Measurements from ENCODE around the gene ANKRD13D.

Gene ANKRD13D

DNA sequence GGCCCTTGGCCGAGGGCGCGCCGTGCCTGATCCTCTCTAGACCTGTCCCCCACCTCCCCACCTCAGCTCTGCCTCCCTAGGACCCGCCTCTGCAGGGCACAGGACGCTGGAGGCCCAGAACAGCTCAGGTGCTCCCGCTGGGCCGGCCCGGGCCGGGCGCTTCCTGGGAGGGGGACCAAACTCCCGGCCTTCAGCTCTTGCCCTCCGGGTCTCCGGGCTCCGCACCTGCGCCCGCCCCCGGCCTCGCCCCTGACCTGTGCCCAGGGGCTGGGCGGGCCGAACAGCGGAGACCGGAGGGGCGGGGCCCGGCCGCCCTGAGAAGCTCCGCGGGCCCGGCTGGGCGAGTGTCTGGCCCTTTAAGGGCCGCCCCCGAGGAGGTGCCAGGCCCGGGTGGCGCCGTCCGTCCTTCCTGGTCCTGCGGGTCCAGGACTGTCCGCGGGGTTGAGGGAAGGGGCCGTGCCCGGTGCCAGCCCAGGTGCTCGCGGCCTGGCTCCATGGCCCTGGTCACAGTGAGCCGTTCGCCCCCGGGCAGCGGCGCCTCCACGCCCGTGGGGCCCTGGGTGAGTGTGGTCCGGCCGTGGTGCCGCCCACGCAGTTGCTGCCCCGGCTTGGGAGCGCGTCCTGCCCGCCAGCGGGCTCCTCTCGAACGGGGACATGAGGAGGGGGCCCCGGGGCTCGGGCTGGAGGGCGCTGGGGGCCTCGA lies 14.2 kb downstream of the ANKRD13D start, which contains the start of gene SSH3:
TSS of gene SSH3 (plus strand) at position 399 of the 703 bp plus-strand sequence. CDS start at position 495, 96 bp downstream.
- peak within 1 kb of the TSS; percentile 95 for H3K4me3 ChIP-seq (ENCODE audit: low read depth, low read length)
- peaks cover 10% of the 10 kb centered on the region for H3K79me2 ChIP-seq (ENCODE audit: control insufficient read depth, insufficient read depth, low read length, poor library complexity)
- H3K9me3 ChIP-seq (ENCODE audit: insufficient read depth, low read depth, low read length) = peaks cover 5% of the 10 kb centered on the region
- peak within 1 kb of the TSS; percentile 99 for H4K12ac ChIP-seq (ENCODE audit: low read depth, low read length)
- H3K14ac ChIP-seq (ENCODE audit: low read length) = peak within 1 kb of the TSS; percentile 100
- no peak within 1 kb of the TSS for H3K23ac ChIP-seq (ENCODE audit: low read length)
- H3K79me1 ChIP-seq (ENCODE audit: low read length) = peaks cover 22% of the 10 kb centered on the region
- WGBS (ENCODE audit: extremely low coverage, insufficient coverage, insufficient read length) = no CpG with 5 or more reads among the region's 65 CpGs
- H3K4me1 ChIP-seq (ENCODE audit: control insufficient read depth in 1 of 2, insufficient read depth in 2 of 2, low read length in 2 of 2) = peaks cover 23 to 29% of the 10 kb centered on the region in 2 experiments
- peak within 1 kb of the TSS; percentile 97 for H3K4me2 ChIP-seq (ENCODE audit: low read length)
- H3K9ac ChIP-seq (ENCODE audit: low read length) = peak within 1 kb of the TSS; percentile 87
- DNase-seq = peak; percentile 88 to 93
- peak within 1 kb of the TSS; percentile 98 for H2BK5ac ChIP-seq (ENCODE audit: low read depth, low read length, poor library complexity)
- H3K4ac ChIP-seq (ENCODE audit: low read depth, low read length) = peak within 1 kb of the TSS; percentile 98
- H2AFZ ChIP-seq (ENCODE audit: insufficient read depth, low read length, poor library complexity) = peak within 1 kb of the TSS; percentile 98
- H4K91ac ChIP-seq (ENCODE audit: low read depth, low read length) = peak within 1 kb of the TSS; percentile 99
- H2BK12ac ChIP-seq (ENCODE audit: low read length) = peak within 1 kb of the TSS; percentile 84
- H3K18ac ChIP-seq (ENCODE audit: low read length) = peak within 1 kb of the TSS; percentile 100
- peak within 1 kb of the TSS; percentile 88 for H3K27ac ChIP-seq (ENCODE audit: low read depth, low read length)
- H2AK5ac ChIP-seq (ENCODE audit: low read length) = peak within 1 kb of the TSS; percentile 96
- no peaks in the 10 kb centered on the region for H3K27me3 ChIP-seq (ENCODE audit: insufficient read depth, low read length)
- H3K36me3 ChIP-seq (ENCODE audit: control insufficient read depth in 1 of 2, insufficient read depth in 2 of 2, low read length in 2 of 2) = peaks cover 56 to 57% of the 10 kb centered on the region in 2 experiments
- H2BK120ac ChIP-seq (ENCODE audit: insufficient read depth, low read length, poor library complexity) = peak within 1 kb of the TSS; percentile 98
- H4K8ac ChIP-seq (ENCODE audit: low read depth, low read length) = peak within 1 kb of the TSS; percentile 98

DNA sequence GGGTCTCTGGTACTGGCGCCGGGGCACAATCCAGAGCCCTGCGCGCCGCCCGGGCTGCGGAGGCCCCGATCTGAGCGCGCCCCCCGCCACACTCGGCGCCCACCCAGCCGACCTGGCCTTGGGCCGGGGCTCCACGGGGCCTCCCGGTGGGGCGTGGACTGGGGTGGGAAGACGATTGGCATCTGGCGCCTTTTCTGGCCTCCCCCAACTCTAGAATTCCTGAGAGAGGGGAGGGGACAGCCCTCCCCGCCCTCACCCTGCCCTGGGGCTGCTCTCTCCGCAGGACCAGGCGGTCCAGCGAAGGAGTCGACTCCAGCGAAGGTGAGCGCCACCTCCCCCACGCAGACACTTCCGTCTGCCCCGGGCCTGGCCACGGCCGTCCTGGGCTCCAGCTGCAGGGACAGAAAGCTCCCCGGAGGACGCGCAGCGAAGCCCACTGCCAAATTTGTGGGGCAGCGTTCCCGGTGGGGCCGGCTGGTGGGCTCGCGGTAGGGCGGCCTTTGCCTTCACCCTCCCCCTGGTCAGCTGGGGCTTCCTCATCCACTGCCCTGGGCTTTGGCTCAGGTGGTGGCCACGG lies 14.8 kb downstream of the ANKRD13D start:
- Histone ChIP-seq H3K23ac (ENCODE audit: low read length) (no peak overlapping the region), H2BK120ac (ENCODE audit: insufficient read depth, low read length, poor library complexity) (peak overlapping the region; percentile 98), H3K27me3 (ENCODE audit: insufficient read depth, low read length) (no peaks in the 10 kb centered on the region), H3K9me3 (ENCODE audit: insufficient read depth, low read depth, low read length) (peaks cover 5% of the 10 kb centered on the region), H3K27ac (ENCODE audit: low read depth, low read length) (peak overlapping the region; percentile 88), H3K4me1 (ENCODE audit: control insufficient read depth in 1 of 2, insufficient read depth in 2 of 2, low read length in 2 of 2) (peaks cover 23 to 29% of the 10 kb centered on the region in 2 experiments), H2BK5ac (ENCODE audit: low read depth, low read length, poor library complexity) (peak overlapping the region; percentile 98), H3K79me1 (ENCODE audit: low read length) (peaks cover 22% of the 10 kb centered on the region), H4K8ac (ENCODE audit: low read depth, low read length) (peak overlapping the region; percentile 98), H3K14ac (ENCODE audit: low read length) (peak overlapping the region; percentile 100), H4K91ac (ENCODE audit: low read depth, low read length) (peak overlapping the region; percentile 99), H3K36me3 (ENCODE audit: control insufficient read depth in 1 of 2, insufficient read depth in 2 of 2, low read length in 2 of 2) (peaks cover 59 to 60% of the 10 kb centered on the region in 2 experiments), H2AK5ac (ENCODE audit: low read length) (peak overlapping the region; percentile 96), H2AFZ (ENCODE audit: insufficient read depth, low read length, poor library complexity) (peak overlapping the region; percentile 98), H3K18ac (ENCODE audit: low read length) (peak overlapping the region; percentile 100), H2BK12ac (ENCODE audit: low read length) (peak overlapping the region; percentile 79), H3K4me2 (ENCODE audit: low read length) (peak overlapping the region; percentile 97), H3K79me2 (ENCODE audit: control insufficient read depth, insufficient read depth, low read length, poor library complexity) (peaks cover 10% of the 10 kb centered on the region), H3K4me3 (ENCODE audit: low read depth, low read length) (peak overlapping the region; percentile 95), H3K4ac (ENCODE audit: low read depth, low read length) (peak overlapping the region; percentile 98), H4K12ac (ENCODE audit: low read depth, low read length) (peak overlapping the region; percentile 99), H3K9ac (ENCODE audit: low read length) (peak overlapping the region; percentile 87)
- WGBS (ENCODE audit: extremely low coverage, insufficient coverage, insufficient read length) = no CpG with 5 or more reads among the region's 43 CpGs
- DNase-seq = peak; percentile 55 to 78

DNA sequence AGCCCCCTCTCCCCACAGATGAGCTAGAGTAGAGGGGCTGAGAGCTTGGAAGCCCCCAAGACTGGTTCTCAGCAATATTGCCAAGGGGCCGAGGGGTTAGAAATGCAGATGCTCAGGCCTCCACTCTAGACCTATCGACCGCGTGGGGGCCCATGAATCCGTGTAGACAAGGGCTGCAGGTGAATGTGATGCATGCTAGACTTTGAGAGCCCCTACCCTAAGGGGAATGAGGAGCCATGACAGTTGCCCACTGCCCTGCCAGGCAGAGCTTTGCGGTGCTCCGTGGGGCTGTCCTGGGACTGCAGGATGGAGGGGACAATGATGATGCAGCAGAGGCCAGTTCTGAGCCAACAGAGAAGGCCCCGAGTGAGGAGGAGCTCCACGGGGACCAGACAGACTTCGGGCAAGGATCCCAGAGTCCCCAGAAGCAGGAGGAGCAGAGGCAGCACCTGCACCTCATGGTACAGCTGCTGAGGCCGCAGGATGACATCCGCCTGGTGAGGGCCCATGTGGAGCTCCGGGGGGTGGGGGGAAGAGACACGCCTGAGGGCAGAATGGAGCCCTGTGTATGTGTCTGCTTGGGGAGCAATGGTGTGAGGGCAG lies 15.5 kb downstream of the ANKRD13D start:
- Histone ChIP-seq H4K91ac (ENCODE audit: low read depth, low read length) (peak overlapping the region; percentile 99), H2BK5ac (ENCODE audit: low read depth, low read length, poor library complexity) (no peak overlapping the region), H3K9me3 (ENCODE audit: insufficient read depth, low read depth, low read length) (peaks cover 5% of the 10 kb centered on the region), H3K14ac (ENCODE audit: low read length) (peak overlapping the region; percentile 83), H3K4me3 (ENCODE audit: low read depth, low read length) (no peak overlapping the region), H3K23ac (ENCODE audit: low read length) (no peak overlapping the region), H3K36me3 (ENCODE audit: control insufficient read depth in 1 of 2, insufficient read depth in 2 of 2, low read length in 2 of 2) (peaks cover 59 to 60% of the 10 kb centered on the region in 2 experiments), H3K79me2 (ENCODE audit: control insufficient read depth, insufficient read depth, low read length, poor library complexity) (peaks cover 10% of the 10 kb centered on the region), H3K79me1 (ENCODE audit: low read length) (peaks cover 22% of the 10 kb centered on the region), H3K27me3 (ENCODE audit: insufficient read depth, low read length) (no peaks in the 10 kb centered on the region), H4K8ac (ENCODE audit: low read depth, low read length) (peak overlapping the region; percentile 98), H2BK120ac (ENCODE audit: insufficient read depth, low read length, poor library complexity) (peak overlapping the region; percentile 86), H3K27ac (ENCODE audit: low read depth, low read length) (peak overlapping the region; percentile 42), H3K4me2 (ENCODE audit: low read length) (peak overlapping the region; percentile 97), H2AK5ac (ENCODE audit: low read length) (peak overlapping the region; percentile 96), H2AFZ (ENCODE audit: insufficient read depth, low read length, poor library complexity) (no peak overlapping the region), H3K18ac (ENCODE audit: low read length) (peak overlapping the region; percentile 98), H3K4me1 (ENCODE audit: control insufficient read depth in 1 of 2, insufficient read depth in 2 of 2, low read length in 2 of 2) (peaks cover 23 to 29% of the 10 kb centered on the region in 2 experiments), H2BK12ac (ENCODE audit: low read length) (peak overlapping the region; percentile 79), H3K9ac (ENCODE audit: low read length) (no peak overlapping the region), H3K4ac (ENCODE audit: low read depth, low read length) (peak overlapping the region; percentile 80), H4K12ac (ENCODE audit: low read depth, low read length) (peak overlapping the region; percentile 85)
- DNase-seq = no peak
- WGBS (ENCODE audit: extremely low coverage, insufficient coverage, insufficient read length) = no CpG with 5 or more reads among the region's 14 CpGs

DNA sequence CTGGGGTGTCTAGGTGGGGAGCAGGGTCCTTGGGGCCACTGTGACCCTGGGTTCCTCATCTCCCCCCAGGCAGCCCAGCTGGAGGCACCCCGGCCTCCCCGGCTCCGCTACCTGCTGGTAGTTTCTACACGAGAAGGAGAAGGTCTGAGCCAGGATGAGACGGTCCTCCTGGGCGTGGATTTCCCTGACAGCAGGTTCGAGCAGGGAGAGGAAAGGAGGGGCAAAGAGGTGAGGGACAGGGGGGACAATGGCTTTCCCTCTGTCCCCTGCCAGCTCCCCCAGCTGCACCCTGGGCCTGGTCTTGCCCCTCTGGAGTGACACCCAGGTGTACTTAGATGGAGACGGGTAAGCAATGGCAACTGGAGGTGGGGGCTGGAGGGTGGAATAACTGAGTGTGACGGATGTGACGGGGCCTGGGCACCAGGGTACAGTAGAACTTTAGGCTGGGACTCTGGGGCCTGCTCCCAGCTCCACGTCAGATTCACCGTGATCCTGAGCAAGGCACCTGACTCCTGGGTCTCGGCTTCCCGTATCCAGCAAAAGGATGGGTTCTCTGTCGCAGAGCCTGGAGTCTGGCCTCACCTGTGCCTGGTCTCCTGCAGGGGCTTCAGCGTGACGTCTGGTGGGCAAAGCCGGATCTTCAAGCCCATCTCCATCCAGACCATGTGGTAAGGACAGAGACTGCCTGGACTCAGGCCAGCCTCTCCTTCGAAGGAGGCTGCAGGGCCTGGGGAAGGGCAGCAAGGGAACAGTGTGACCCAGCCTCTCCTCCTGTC lies 17.9 kb downstream of the ANKRD13D start:
- Histone ChIP-seq H3K4me2 (ENCODE audit: low read length) (no peak overlapping the region), H4K8ac (ENCODE audit: low read depth, low read length) (no peak overlapping the region), H3K79me1 (ENCODE audit: low read length) (peaks cover 22% of the 10 kb centered on the region), H2BK12ac (ENCODE audit: low read length) (no peak overlapping the region), H3K23ac (ENCODE audit: low read length) (no peak overlapping the region), H3K9me3 (ENCODE audit: insufficient read depth, low read depth, low read length) (no peaks in the 10 kb centered on the region), H3K79me2 (ENCODE audit: control insufficient read depth, insufficient read depth, low read length, poor library complexity) (peaks cover 10% of the 10 kb centered on the region), H3K4me1 (ENCODE audit: control insufficient read depth in 1 of 2, insufficient read depth in 2 of 2, low read length in 2 of 2) (peaks cover 20 to 28% of the 10 kb centered on the region in 2 experiments), H4K91ac (ENCODE audit: low read depth, low read length) (no peak overlapping the region), H3K4me3 (ENCODE audit: low read depth, low read length) (no peak overlapping the region), H2AFZ (ENCODE audit: insufficient read depth, low read length, poor library complexity) (no peak overlapping the region), H3K27ac (ENCODE audit: low read depth, low read length) (no peak overlapping the region), H3K4ac (ENCODE audit: low read depth, low read length) (no peak overlapping the region), H2BK120ac (ENCODE audit: insufficient read depth, low read length, poor library complexity) (no peak overlapping the region), H3K36me3 (ENCODE audit: control insufficient read depth in 1 of 2, insufficient read depth in 2 of 2, low read length in 2 of 2) (peaks cover 49 to 55% of the 10 kb centered on the region in 2 experiments), H3K18ac (ENCODE audit: low read length) (no peak overlapping the region), H2AK5ac (ENCODE audit: low read length) (no peak overlapping the region), H3K27me3 (ENCODE audit: insufficient read depth, low read length) (no peaks in the 10 kb centered on the region), H2BK5ac (ENCODE audit: low read depth, low read length, poor library complexity) (no peak overlapping the region), H3K14ac (ENCODE audit: low read length) (no peak overlapping the region), H4K12ac (ENCODE audit: low read depth, low read length) (no peak overlapping the region), H3K9ac (ENCODE audit: low read length) (no peak overlapping the region)
- DNase-seq = no peak
- no CpG with 5 or more reads among the region's 19 CpGs for WGBS (ENCODE audit: extremely low coverage, insufficient coverage, insufficient read length)
